ENCODE measurements around the gene IGFN1. TPM values are rescaled to one million over a fixed set of nuclear protein-coding genes. Genes with fewer than 3 reads are reported as not detected.

Gene IGFN1
- total and polyA plus RNA-seq, 2 of the 4 experiments (the other 2 are of a cell fraction), result 0.05 TPM; not detected in 1

DNA sequence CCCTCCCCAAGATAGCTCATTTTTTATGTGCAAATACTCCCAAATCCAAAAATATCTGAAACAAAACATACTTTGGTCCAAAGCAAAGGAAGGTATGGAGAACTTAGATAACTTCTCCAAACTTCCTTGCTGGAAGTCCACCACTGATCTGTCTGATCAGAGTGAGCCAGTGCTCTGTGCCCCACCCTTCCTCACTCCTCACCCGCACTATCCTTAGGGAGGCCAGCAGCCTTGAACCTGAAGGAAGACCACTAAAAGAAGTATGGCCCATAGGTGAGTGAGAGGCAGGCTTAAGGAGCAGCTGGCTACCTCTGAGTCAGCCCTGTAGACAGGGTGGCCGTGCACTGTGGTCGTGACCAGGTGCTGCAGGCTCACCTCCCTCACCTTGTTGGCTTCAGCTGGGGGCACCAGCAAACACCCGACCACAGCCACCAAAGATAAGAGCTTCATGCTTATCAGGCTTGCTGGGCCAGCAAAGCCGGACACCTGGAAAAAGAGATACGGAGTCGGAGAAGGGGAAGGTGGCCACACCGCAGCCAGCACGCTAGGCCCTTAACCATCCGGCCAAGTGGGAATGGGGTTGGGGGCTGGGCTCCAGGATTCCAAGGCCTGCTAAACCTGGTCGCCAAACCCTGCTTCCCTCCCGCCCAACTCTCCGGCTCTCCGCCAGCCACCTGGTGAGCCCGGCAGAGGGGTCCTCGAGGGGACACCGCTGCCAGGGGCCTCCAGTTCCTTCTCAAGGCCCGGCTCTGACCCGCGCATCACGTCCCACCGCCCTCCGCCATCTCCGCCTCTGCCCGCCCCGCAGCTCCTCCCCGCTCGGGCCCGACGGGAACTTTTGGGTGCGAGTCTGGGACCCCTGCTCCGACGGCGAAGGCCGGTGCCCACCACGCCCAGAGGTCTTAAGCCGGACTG is 36.9 kb upstream of the IGFN1 start (continued):
- TF ChIP-seq FOS (IDR thresholded peaks at IDR 0.05; ENCODE audit: low read depth, low read length) (no peak), SMC3 (IDR thresholded peaks at IDR 0.05; ENCODE audit: low read depth, low read length) (no peak)

GRCh38 chr1:201154389-201155165 is 36.0 kb upstream of the IGFN1 start, which contains the start of gene TMEM9:
Gene TMEM9, minus strand, starts transcription at chr1:201154474. Its CDS starts 551 bp downstream, at chr1:201153923.
- Histone ChIP-seq H2AK5ac (ENCODE audit: low read depth, low read length) (peak within 1 kb of the TSS; percentile 78), H3K4ac (ENCODE audit: low read depth, low read length) (peak within 1 kb of the TSS; percentile 75), H3K4me3 (ENCODE audit: insufficient read depth, low read depth, low read length) (peak within 1 kb of the TSS; percentile 69), H3K27me3 (ENCODE audit: control insufficient read depth, insufficient read depth, low read length) (peaks cover 23% of the 10 kb centered on the region), H3K18ac (ENCODE audit: low read depth, low read length) (peak within 1 kb of the TSS; percentile 67), H3K56ac (ENCODE audit: extremely low read depth, insufficient read depth, low read length) (0 out of 2 replicates have a peak within 1 kb of the TSS, but pooled peaks have one; percentile 34), H2BK20ac (ENCODE audit: low read depth, low read length) (peak within 1 kb of the TSS; percentile 50; the same call in 1 of the 2 replicates), H2BK120ac (ENCODE audit: low read depth, low read length) (peak within 1 kb of the TSS; percentile 33), H3K36me3 (ENCODE audit: control insufficient read depth, insufficient read depth, low read length) (peaks cover 15% of the 10 kb centered on the region), H2AFZ (replicated peaks; ENCODE audit: low read length, poor library complexity) (peak within 1 kb of the TSS; percentile 95), H2BK15ac (ENCODE audit: low read depth, low read length) (no peak within 1 kb of the TSS), H3K14ac (replicated peaks; ENCODE audit: low read depth, low read length) (peak within 1 kb of the TSS; percentile 92), H3K4me1 (ENCODE audit: control insufficient read depth, insufficient read depth, low read length) (no peaks in the 10 kb centered on the region), H3K9me3 (ENCODE audit: control insufficient read depth, insufficient read depth, low read length) (no peaks in the 10 kb centered on the region), H3K4me2 (ENCODE audit: low read depth, low read length) (peak within 1 kb of the TSS; percentile 97), H3K9ac (ENCODE audit: low read depth, low read length) (peak within 1 kb of the TSS; percentile 73), H4K5ac (ENCODE audit: low read depth, low read length) (peak within 1 kb of the TSS; percentile 89), H3K23ac (ENCODE audit: low read depth, low read length) (peak within 1 kb of the TSS; percentile 35), H3K79me1 (ENCODE audit: low read depth in 1 of 2, low read length in 2 of 2) (peaks cover 15 to 26% of the 10 kb centered on the region in 2 experiments; a peak in 3 of 4 replicates), H4K8ac (ENCODE audit: low read depth in 2 of 2, low read length in 2 of 2) (peak within 1 kb of the TSS; percentile 88 to 91), H4K20me1 (ENCODE audit: insufficient read depth, low read length) (no peaks in the 10 kb centered on the region), H4K91ac (ENCODE audit: insufficient read depth, low read depth, low read length) (peak within 1 kb of the TSS; percentile 67), H3K27ac (ENCODE audit: insufficient read depth, low read length) (peak within 1 kb of the TSS; percentile 72), H2AK9ac (replicated peaks; ENCODE audit: low read depth, low read length, poor library complexity) (peak within 1 kb of the TSS; percentile 48), H2BK5ac (ENCODE audit: low read depth, low read length, poor library complexity, severe bottlenecking) (peak within 1 kb of the TSS; percentile 38), H3K9me1 (ENCODE audit: insufficient read depth, low read length) (peaks cover 9% of the 10 kb centered on the region; the same call in 1 of the 2 replicates)
- DNase-seq, result peak; percentile 91
- no peak for TF ChIP-seq CTCF (conservative IDR thresholded peaks at IDR 0.05; ENCODE audit: low read depth, low read length)
- TF ChIP-seq RFX5 (IDR thresholded peaks at IDR 0.05; ENCODE audit: low read depth, low read length), result no peak
- peak; percentile 100 for TF ChIP-seq CEBPB (IDR thresholded peaks at IDR 0.05; ENCODE audit: low read depth, low read length)
- TF ChIP-seq POLR2A (IDR thresholded peaks at IDR 0.05; ENCODE audit: low read depth, low read length), result no peak; the same call in 1 of the 2 replicates
- TF ChIP-seq MAZ (IDR thresholded peaks at IDR 0.05; ENCODE audit: borderline replicate concordance, low read depth, low read length), result peak; percentile 77; the same call in 1 of the 2 replicates
- 0% methylated on average over 4 of the region's 31 CpGs; no CpG with 5 or more reads in 1 of the 2 experiments for WGBS, 2 experiments (ENCODE audit: extremely low coverage in 2 of 2, insufficient read length in 1 of 2)
- intact Hi-C loops (cut with micrococcal nuclease), result loop anchor here (1.0 kb wide), 1 partner anchor 17 kb away; no protein-coding TSS in a partner anchor
- POLR2A ChIA-PET (ENCODE audit: unreplicated experiment), result no interaction called here
- no TSS peak for BruUV-seq (replicated peaks)
- CTCF ChIA-PET, result interaction anchor here (1.0 to 1.6 kb wide), 2 partner anchors 13 to 69 kb away, joined by 4 read pairs; no protein-coding TSS in a partner anchor
- peak; percentile 98 for ATAC-seq (ENCODE audit: low read depth)
- dilution Hi-C loops (cut with HindIII; ENCODE audit: low sequenced_read_pairs, unreplicated experiment), result no loop called here
- in situ Hi-C loops (cut with MboI; ENCODE audit: low sequenced_read_pairs), result no loop called here
